GM12878 (cell line): ENCODE measurements around the gene TOPAZ1. TPM values are rescaled to one million over a fixed set of nuclear protein-coding genes. Genes with fewer than 3 reads are reported as not detected.

ENCODE experiments used
- ATAC-seq: fragments of 200-7000 bp; cut with Tn5 transposase; 3 replicates; pipeline ENCODE4 v1.9.1; 2020; ENCODE audit warnings: mild to moderate bottlenecking, moderate library complexity
- BruUV-seq: library from RNA; stranded (reverse); fragments of 400-500 nt; replicated peaks from 2 replicates; lab custom pipeline; 2021; lab: Mats Ljungman, UMichigan
- CTCF ChIA-PET: fragments of 300-600 bp; sonication (Branson Sonifier 250); formaldehyde crosslinking; extraction: SDS; loops from one replicate; lab custom pipeline; 2021; ENCODE audit warnings: inconsistent platforms; lab: Yijun Ruan, JAX
- POLR2A ChIA-PET: fragments of 350-600 bp; formaldehyde crosslinking; extraction: SDS; loops from one replicate; lab custom pipeline; 2021; ENCODE audit warnings: inconsistent platforms; lab: Charles Lee
- RAD21 ChIA-PET: fragments of 300-600 bp; sonication (Branson Sonifier 250); formaldehyde crosslinking; loops from one replicate; lab custom pipeline; 2023; ENCODE audit warnings: antibody characterized with exemption; ENCODE audit not compliant: unreplicated experiment; lab: Charles Lee
- SMC1A ChIA-PET: fragments of 300-600 bp; sonication (Branson Sonifier 250); formaldehyde crosslinking; loops from one replicate; lab custom pipeline; 2023; ENCODE audit not compliant: unreplicated experiment, uncharacterized antibody; lab: Charles Lee
- DNase-seq: peaks from one replicate; pipeline ENCODE4 v3.0.0-alpha.2; 2011; ENCODE audit warnings: low read depth, low spot score
- FAIRE-seq: peaks from 3 replicates; lab custom pipeline; 2011; peaks lifted over from hg19 to GRCh38; lab: Jason Lieb, UNC
- H2AFZ ChIP-seq: 2 replicates; pipeline ENCODE4 v1.6.0; 2011; ENCODE audit warnings: low read depth, low read length, control low read depth; ENCODE audit not compliant: control insufficient read depth
- H3K27ac ChIP-seq: 2 replicates; pipeline ENCODE4 v1.5.1; 2011; ENCODE audit warnings: control low read depth; ENCODE audit not compliant: control insufficient read depth, insufficient read depth
- H3K27me3 ChIP-seq, 2 experiments: replicated peaks in 1 of 2; 2 replicates each; pipeline versions ENCODE4 v1.6.0 to v1.6.1; 2011; ENCODE audit warnings: low read length in 1 of 2; ENCODE audit not compliant: control insufficient read depth in 2 of 2, insufficient read depth in 2 of 2
- H3K36me3 ChIP-seq, 2 experiments: 2 replicates each; pipeline ENCODE4 v1.5.1; 2011; ENCODE audit warnings: low read length in 1 of 2; ENCODE audit not compliant: control insufficient read depth in 2 of 2, insufficient read depth in 2 of 2
- H3K4me1 ChIP-seq: 2 replicates; pipeline ENCODE4 v1.6.1; 2011; ENCODE audit warnings: mild to moderate bottlenecking, low read length, moderate library complexity, mixed read lengths; ENCODE audit not compliant: control insufficient read depth, insufficient read depth
- H3K4me2 ChIP-seq: 2 replicates; pipeline ENCODE4 v1.6.0; 2011; ENCODE audit warnings: control low read depth; ENCODE audit not compliant: control insufficient read depth, insufficient read depth
- H3K4me3 ChIP-seq: fragments of 200-600 bp; sonication (generic); 2 replicates; pipeline ENCODE4 v1.5.1; 2016
- H3K79me2 ChIP-seq: 2 replicates; pipeline ENCODE4 v1.6.0; 2011; ENCODE audit warnings: low read length; ENCODE audit not compliant: control insufficient read depth, insufficient read depth
- H3K9ac ChIP-seq: 2 replicates; pipeline ENCODE4 v1.8.0; 2011; ENCODE audit warnings: low read length, control low read depth, mixed read lengths; ENCODE audit not compliant: control insufficient read depth, insufficient read depth
- H3K9me3 ChIP-seq: replicated peaks from 3 replicates; pipeline ENCODE4 v1.5.1; 2011; ENCODE audit warnings: mild to moderate bottlenecking, low read length; ENCODE audit not compliant: control insufficient read depth, insufficient read depth
- H4K20me1 ChIP-seq: 2 replicates; pipeline ENCODE4 v1.6.0; 2011; ENCODE audit not compliant: control insufficient read depth, insufficient read depth
- ATF3 ChIP-seq: IDR thresholded peaks from 2 replicates; pipeline ENCODE4 v1.6.1; 2011; ENCODE audit warnings: low read depth, mild to moderate bottlenecking, low read length, moderate library complexity, borderline replicate concordance; ENCODE audit errors: extremely low read depth
- HCFC1 ChIP-seq: fragments of 150-350 bp; IDR thresholded peaks from 2 replicates; pipeline ENCODE4 v1.6.1; 2014; ENCODE audit warnings: low read length
- MEF2A ChIP-seq: IDR thresholded peaks from 2 replicates; pipeline ENCODE4 v1.6.1; 2011; ENCODE audit warnings: low read depth, mild to moderate bottlenecking, low read length, moderate library complexity; ENCODE audit not compliant: insufficient read depth
- NFYA ChIP-seq: IDR thresholded peaks from 2 replicates; pipeline ENCODE4 v1.6.1; 2011; ENCODE audit warnings: low read depth, mild to moderate bottlenecking, low read length, improper control_type of control experiment, borderline replicate concordance
- PAX5 ChIP-seq: IDR thresholded peaks from 2 replicates; pipeline ENCODE4 v1.6.1; 2011; ENCODE audit warnings: low read depth, low read length, borderline replicate concordance
- POLR2AphosphoS5 ChIP-seq: IDR thresholded peaks from 2 replicates; pipeline ENCODE4 v1.6.1; 2011; ENCODE audit warnings: mild to moderate bottlenecking, low read length, inconsistent platforms
- TAF1 ChIP-seq: IDR thresholded peaks from 2 replicates; pipeline ENCODE4 v1.6.1; 2011; ENCODE audit warnings: mild to moderate bottlenecking, low read depth, low read length, borderline replicate concordance
- USF2 ChIP-seq: IDR thresholded peaks from 2 replicates; pipeline ENCODE4 v1.6.1; 2011; ENCODE audit warnings: low read depth, low read length, improper control_type of control experiment, borderline replicate concordance
- ZSCAN29 ChIP-seq: fragments of 450-650 bp; IDR thresholded peaks from 2 replicates; pipeline ENCODE4 v1.6.1; 2017; ENCODE audit warnings: mild to moderate bottlenecking, moderate library complexity
- in situ Hi-C: fragments of 300-500 bp; cut with MboI; formaldehyde crosslinking; loops from 9 replicates; pipeline ENCODE4 v1.14.3; 2018; ENCODE audit warnings: mixed read lengths
- intact Hi-C: fragments of 100-400 bp; cut with micrococcal nuclease; formaldehyde crosslinking; loops from one replicate; pipeline ENCODE4 v1.14.2; 2022; ENCODE audit not compliant: unreplicated experiment
- polyA plus RNA-seq, 11 experiments: library from polyadenylated mRNA; depleted of rRNA in 4 of 11; unstranded in 6 of 11; stranded (reverse) in 5 of 11; fragments of >200 nt; fragmentation: Nextera tagmentation in 4 of 11; fragmentation: Illumina TruSeq in 1 of 11; extraction: Ambion mirVana in 4 of 11; extraction: Trizol in 1 of 11; gene quantifications; 1 replicate in 1 of 11; 2 replicates in 10 of 11; pipeline versions ENCODE4 v1.2.1 to v1.2.3, GENCODE V29; 2011 to 2016; ENCODE audit warnings: inconsistent platforms in 2 of 11, missing spikeins in 2 of 11, low read depth in 1 of 11
- total RNA-seq, 4 experiments: library from RNA; depleted of rRNA in 3 of 4; stranded (reverse); fragments of >200 nt in 3 of 4; fragmentation: Illumina TruSeq in 1 of 4; extraction: Trizol in 1 of 4; gene quantifications; 2 replicates each; pipeline versions ENCODE4 v1.2.1 to v1.2.3, GENCODE V29; 2013 to 2021

TOPAZ1 gene
- total and polyA plus RNA-seq, 10 of the 15 experiments (the other 5 are each of a cell fraction or from before 2014, with no cell fraction given) = 0.02 TPM; not detected in 9

GRCh38 chr3:44297255-44297654 lies 55.6 kb downstream of the TOPAZ1 start:
- no peak overlapping the region for H3K4me3 ChIP-seq
- H4K20me1 ChIP-seq = no peaks in the 10 kb centered on the region
- TF ChIP-seq ATF3 (no peak), NFYA (no peak), HCFC1 (no peak), PAX5 (no peak), TAF1 (no peak), POLR2AphosphoS5 (no peak), MEF2A (no peak), ZSCAN29 (no peak), USF2 (no peak)
- intact Hi-C loops (no loop called here), in situ Hi-C loops (no loop called here)
- DNase-seq (no peak), FAIRE-seq (no peak), ATAC-seq (no peak)
- ChIA-PET RAD21 (no interaction called here), SMC1A (no interaction called here), CTCF (no interaction called here), POLR2A (no interaction called here)
- H3K79me2 ChIP-seq = no peaks in the 10 kb centered on the region
- no peaks in the 10 kb centered on the region for H3K36me3 ChIP-seq
- no peak overlapping the region for H3K4me2 ChIP-seq
- no peak overlapping the region for H2AFZ ChIP-seq
- H3K9ac ChIP-seq = no peak overlapping the region
- no peaks in the 10 kb centered on the region for H3K9me3 ChIP-seq
- H3K27me3 ChIP-seq = no peaks in the 10 kb centered on the region; a peak in 1 of 4 replicates
- H3K27ac ChIP-seq = no peak overlapping the region
- H3K4me1 ChIP-seq = no peaks in the 10 kb centered on the region
- no TSS peak for BruUV-seq
